IPS-18c (cell line): ENCODE data around the gene TMEM130.
"Not testable (repeated sequence)": the region's sequence is repeated elsewhere in the genome, so short reads cannot be mapped to it uniquely, and the experiment has no call there.

Source experiments
- H3K4me3 ChIP-seq: 2 replicates; pipeline ENCODE4 v1.7.0; 2013; ENCODE audit warnings: low read depth, mild to moderate bottlenecking, low read length, moderate library complexity; ENCODE audit not compliant: insufficient read depth
- H3K9me3 ChIP-seq: one replicate; pipeline ENCODE4 v1.6.1; 2013; ENCODE audit warnings: mild to moderate bottlenecking, low read length, moderate library complexity; ENCODE audit not compliant: control insufficient read depth, insufficient read depth

The TMEM130 gene

DNA sequence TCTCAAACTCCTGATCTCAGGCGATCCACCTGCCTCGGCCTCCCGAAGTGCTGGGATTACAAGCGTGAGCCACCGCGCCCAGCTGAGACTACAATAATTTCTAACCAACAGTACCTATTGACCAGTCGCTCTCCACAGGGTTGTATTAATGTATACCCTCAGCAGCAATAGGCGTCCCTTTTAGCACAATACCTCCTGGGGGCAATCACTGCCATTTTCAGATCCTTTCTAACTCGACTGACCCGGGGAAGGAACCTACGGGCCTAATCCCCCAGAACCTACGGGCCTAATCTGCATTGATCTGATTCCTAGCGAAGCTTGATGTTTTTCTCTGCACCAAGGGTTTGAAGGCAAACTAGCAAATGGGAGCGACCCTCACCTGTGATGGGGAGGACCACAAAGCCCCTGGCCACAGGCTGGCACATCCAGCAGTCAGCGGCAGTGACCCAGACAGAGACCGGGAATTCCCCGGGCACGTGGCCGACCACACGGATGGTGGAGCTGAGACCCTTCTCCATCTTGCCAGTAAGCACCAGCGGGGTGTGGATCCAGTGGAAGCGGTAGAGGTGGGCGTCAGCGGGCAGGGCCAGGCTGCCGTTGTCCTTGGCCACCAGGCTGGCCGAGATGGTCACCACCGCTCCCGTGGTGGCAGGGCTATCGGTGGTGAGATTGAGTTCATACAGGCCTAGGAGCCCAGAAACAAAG lies 6.9 kb downstream of the TMEM130 start:
- no peaks in the 10 kb centered on the region for H3K9me3 ChIP-seq

DNA sequence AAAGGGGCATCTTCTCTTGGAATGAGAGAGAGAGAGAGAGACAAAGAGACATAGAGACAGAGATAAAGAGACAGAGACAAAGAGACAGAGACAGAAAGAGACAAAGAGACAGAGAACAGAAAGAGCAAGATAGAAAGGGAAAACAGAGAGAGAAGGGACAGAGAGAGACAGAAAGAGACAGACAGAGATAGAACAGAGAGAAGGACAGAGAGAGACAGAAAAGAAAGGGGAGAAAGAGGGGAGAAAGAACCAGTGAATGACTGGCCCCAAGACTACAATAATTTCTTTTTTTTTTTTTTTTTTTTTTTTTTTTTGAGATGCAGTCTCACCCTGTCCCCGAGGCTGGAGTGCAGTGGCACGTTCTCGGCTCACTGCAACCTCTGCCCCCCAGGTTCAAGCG lies 7.6 kb downstream of the TMEM130 start:
- Histone ChIP-seq H3K9me3 (no peaks in the 10 kb centered on the region), H3K4me3 (no peak overlapping the region)

More for the DNA sequence above, 6.9 kb downstream of the TMEM130 start:
- no peak overlapping the region for H3K4me3 ChIP-seq

DNA sequence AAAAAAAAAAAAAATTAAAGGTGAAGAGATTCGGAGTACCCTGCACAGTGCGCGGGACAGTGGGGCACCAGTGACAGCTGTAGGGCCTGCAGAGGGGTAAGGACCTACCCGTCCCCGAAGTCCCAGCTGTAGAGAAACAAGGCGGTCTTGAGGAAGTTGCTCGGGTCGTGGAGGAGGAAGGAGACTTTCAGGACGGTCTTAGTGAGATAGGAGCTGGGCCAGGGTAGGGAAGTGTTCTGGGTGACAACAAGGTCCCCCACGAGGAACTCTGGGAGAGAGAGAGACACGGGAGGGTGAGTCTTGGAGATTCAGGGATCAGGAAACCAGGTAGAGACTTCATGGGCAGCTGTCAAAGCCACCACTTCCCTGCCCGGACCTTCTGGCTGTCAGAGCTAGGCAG lies 9.7 kb downstream of the TMEM130 start:
- Histone ChIP-seq H3K9me3 (no peaks in the 10 kb centered on the region), H3K4me3 (no peak overlapping the region)

DNA sequence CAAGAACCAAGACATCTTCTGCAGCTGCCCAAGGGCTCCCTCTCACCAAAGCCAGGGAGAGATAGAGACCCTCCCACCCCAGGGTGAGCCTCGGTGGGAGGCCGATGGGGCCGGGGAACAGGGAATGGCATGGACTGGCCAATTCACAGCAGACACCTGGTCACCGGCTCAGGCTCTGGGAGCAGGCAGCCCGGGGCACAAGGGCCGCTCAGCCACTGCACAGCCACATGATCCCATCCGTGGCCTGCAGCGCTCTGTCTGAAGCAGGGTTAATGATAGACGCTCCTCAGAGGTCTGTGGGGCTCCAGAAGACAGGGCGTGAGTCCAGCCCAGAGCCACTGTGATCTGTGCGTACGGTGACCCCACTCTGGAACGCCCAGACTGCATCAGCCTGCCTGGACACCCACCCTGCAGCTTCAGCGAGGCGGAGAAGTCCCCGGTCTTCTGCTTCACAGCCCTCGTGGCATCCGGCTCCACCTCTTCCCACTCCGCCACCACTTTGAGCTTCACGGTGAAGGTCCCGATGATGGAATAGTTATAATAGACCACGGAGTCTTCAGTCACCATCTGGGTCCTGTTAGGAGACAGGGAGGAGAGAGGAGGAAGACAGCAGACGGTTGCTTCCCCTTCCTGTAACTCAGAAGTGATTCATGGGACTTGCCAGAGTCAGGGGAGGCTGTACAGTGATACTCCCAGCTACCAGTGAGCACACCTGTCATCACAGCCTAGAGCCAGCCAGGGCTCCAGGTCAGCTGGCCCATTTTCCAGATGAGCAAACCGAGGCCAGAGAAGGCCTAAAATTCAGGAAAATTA lies 14.0 kb downstream of the TMEM130 start:
- Histone ChIP-seq H3K9me3 (no peaks in the 10 kb centered on the region), H3K4me3 (no peak overlapping the region)

DNA sequence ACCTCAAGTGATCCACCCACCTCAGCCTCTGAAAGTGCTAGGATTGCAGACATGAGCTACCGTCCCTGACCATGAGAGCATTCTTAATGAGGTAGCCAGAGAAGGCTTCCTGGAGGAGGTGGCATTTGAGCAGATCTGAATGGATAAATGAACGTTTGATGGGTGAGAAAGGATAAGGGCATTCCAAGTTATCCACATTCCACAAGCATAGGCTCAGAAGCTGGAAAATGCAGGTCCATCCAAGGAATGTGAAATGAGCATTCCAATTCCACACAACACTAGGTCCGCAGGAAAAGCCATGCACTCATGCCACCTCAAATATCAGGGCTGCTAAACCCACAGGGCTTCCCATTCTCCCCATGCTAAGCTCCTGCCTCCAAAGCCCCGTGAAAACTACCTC lies 17.0 kb downstream of the TMEM130 start:
- peaks cover 8% of the 10 kb centered on the region for H3K9me3 ChIP-seq
- H3K4me3 ChIP-seq, result no peak overlapping the region

DNA sequence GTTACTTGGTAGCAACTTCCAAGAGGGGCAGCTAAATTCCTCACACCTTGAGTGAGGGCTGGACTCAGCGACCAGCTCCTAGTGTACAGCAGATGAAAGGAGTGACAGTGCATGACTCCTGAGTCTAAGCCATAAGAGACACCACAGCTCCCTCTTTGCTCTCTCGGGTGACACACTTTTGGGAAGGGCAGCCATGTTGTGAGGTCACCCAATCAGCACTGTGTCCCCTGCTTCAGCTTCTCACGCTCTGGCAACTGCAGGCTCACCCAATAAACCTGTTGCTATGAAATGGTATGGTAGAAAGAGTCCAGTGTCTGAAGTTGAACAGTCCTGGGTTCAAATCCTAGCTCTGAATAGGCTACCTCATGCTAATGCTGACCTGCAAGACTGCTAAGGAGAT lies 20.9 kb downstream of the TMEM130 start:
- Histone ChIP-seq H3K9me3 (peaks cover 12% of the 10 kb centered on the region), H3K4me3 (no peak overlapping the region)

DNA sequence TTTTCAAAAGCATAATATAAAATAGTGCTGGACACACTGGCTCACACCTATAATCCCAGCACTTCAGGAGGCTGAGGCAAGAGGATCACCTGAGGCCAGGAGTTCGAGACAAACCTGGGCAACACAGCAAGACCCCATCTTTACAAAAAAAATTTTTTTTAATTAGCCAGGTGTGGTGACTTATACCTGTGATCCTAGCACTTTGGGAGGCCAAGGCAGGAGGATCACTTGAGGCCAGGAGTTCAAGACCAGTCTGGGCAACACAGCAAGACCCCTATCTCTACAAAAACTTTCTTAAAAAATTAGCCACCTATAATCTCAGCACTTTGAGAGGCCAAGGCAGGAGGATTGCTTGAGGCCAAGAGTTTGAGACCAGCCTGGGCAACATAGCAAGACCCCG lies 27.3 kb downstream of the TMEM130 start:
- not testable (repeated sequence) for H3K4me3 ChIP-seq, H3K9me3 ChIP-seq

DNA sequence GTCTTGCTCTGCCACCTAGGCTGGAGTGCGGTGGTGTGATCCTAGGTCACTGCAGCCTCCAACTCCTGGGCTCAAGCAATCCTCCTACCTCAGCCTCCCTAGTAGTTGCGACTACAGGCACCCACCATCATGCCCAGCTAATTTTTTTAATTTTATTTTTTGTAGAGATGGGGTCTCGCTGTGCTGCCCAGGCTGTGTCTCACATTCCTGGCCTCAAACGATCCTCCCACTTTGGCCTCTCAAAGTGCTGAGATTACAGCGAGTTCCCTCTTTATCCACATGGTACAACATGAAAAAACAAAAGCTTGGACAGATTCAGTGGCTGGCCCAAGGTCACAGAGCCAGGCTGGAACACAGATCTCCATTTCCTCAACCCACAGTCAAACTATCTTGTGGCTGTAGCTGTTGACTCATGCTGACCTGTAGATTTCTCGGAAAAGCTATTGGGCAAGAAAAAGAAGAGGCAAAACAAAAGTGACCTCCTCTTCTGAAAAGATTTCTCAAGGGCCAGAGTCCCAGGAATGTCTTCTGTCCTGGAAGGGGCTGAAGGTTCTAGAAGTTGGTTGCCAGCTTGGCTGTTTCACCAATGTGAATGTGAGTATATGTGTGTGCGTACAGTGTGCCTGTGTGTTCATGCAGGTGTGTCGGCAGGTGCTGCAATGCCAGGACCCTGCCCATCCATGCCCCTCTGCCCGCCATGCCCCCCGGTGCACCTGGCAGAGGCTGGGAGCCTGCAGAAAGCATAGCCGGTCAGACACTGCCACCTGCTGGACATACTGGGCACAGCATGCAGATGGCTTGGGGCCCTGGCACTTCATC lies 28.4 kb downstream of the TMEM130 start:
- Histone ChIP-seq H3K9me3 (no peaks in the 10 kb centered on the region), H3K4me3 (no peak overlapping the region)

DNA sequence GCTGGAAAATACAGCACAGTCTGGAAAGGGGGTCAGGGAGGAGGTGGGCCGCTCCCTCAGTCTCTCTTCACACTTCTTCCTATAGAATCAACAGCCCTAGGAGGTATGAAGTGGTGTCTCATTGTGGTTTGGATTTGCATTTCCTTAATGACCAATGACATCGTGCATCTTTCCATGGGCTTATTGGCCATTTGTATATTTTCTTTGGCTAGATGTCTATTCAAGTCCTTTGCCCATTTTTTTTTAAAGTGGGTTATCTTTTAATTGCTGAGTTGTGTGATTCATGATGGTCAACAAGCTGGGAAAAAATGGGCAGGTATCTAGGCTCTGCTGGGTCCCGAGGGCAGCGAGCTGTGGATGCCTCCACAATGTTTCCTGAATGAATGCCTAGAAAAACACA lies 29.1 kb downstream of the TMEM130 start:
- no peaks in the 10 kb centered on the region for H3K9me3 ChIP-seq
- no peak overlapping the region for H3K4me3 ChIP-seq

DNA sequence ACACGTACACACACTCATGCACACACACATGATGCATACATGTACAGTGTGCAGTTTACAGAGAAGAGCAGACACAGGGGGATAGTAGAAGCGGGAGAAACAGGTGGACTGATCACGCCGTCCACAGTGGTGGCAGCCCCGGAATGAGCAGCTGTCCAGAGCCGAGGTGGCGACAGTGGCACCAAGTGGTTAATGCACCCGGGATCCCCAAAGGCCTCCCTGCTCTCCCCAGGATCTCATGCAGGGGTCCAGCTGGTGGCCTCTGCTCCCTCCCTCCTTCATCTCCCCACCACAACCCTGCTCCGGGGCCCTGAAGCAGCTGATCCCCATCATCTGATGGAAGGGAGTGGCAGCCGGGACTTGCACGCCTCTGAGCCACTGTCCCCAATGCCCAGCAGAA lies 29.7 kb downstream of the TMEM130 start:
- Histone ChIP-seq H3K9me3 (no peaks in the 10 kb centered on the region), H3K4me3 (no peak overlapping the region)

DNA sequence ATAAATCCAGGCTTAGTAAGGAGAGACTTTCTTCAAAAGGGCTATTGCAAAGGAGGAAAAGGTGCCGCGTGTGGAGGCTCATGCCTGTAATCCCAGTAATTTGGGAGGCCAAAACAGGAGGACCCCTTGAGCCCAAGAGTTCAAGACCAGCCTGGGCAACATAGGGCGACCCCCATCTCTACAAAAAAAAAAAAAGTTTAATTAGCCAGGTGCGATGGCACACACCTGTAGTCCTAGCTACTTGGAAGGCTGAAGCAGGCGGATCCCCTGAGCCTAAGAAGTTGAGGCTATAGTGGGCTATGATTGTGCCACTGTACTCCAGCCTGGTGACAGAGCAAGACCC lies 32.2 kb downstream of the TMEM130 start:
- H3K9me3 ChIP-seq, result no peaks in the 10 kb centered on the region
- no peak overlapping the region for H3K4me3 ChIP-seq

DNA sequence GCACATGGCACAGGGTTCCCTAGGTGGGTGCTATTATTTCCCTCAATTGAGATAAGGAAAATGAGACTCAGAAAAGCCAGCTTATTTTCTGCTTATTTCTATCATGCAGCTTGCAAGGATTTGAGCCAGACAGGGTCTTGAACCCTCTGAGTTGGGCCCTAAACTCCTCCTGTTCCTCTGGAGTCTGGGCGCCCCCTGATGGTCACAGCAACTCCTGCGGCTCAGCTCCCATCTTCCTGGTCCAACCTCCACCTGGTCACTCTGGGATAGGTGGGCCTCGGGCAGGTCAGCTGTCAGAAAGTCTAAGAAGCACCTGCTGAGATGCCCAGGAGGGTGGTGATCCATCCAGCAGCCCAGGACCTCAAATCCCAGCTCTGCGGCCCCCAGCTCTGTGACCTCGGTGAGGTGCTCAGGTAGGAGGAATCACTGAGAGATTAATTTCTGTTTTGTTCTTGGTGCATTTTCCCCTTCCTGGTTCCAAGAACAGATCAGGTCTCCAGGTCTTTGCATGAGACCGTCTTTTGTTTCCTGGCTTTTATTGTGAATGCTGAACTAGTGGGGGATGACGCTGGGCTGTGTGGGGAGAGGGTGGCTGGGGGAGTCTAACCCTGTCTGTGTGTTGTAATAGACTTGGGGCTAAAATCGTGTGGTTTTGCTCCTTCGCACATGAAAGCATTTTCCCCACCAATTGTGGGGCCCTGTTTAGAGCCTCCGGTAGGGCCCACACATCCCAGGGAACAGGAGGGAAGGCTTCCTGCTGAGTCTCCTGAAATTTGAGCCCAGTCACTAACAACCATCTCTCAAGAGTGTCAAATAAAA lies 32.8 kb downstream of the TMEM130 start:
- no peak overlapping the region for H3K4me3 ChIP-seq

DNA sequence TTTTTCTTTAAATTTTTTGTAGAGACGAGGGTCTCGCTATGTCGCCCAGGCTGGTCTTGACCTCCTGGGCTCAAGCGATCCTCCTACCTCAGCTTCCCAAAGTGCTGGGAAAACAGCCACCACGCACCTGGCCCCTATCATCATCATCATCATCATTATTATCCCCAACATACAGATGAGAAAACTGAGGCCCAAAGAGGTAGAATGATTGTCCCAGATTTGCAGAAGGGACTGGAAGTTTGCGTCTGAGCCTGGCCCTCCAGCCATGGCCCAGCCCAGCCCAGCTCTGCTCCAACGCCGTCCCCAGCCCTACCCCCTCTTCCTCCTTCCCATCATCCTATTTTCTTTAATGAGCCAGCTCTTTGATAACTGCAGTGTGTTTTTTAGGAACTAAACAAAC lies 34.9 kb downstream of the TMEM130 start:
- no peak overlapping the region for H3K4me3 ChIP-seq
- peaks cover under 1% of the 10 kb centered on the region for H3K9me3 ChIP-seq

More for the DNA sequence above, 32.8 kb downstream of the TMEM130 start:
- H3K9me3 ChIP-seq, result no peaks in the 10 kb centered on the region

DNA sequence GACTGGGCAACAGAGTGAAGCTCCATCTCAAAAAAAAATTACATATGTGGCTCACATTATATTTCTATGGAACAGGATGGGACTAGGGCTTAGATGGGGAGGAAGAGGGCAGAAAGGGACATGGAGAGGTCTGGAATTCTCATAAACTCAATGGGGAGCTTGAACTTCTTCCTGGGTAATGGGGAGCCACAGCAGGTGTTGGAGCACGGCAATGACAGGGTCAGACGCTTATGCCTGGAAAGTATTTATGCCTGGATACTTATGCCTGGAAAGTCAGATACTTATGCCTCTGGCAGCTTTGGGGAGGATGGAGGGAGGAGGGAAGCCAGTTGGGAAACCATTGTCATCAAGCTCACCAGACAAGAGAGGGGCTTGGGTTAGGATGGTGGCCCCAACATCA lies 36.8 kb downstream of the TMEM130 start:
- Histone ChIP-seq H3K4me3 (no peak overlapping the region), H3K9me3 (peaks cover 2% of the 10 kb centered on the region)

DNA sequence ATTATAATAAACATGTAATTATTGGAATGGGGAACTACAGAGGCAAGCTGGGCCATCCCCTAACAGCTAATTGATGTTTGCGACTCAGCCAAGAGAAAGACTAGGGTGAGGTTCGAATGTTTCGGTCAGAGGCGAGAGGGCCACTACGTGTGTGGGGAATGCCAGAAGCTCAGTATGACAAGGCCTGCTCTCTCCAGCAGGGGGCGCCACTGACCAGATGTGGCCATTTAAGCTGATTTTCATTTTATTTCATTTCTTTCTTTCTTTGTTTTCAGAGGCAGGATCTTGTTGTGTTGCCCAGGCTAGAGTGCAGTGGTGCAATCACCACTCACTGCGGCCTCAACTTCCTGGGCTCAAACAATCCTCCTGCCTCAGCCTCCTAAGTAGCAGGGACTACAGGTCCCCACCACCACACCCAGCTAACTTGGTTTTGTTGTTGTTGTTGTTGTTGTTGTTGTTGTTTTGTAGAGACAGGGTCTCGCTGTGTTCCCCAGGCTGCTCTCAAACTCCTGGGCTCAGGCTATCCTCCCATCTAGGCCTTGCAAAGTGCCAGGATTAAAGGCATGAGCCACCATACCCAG lies 38.1 kb downstream of the TMEM130 start:
- Histone ChIP-seq H3K9me3 (peaks cover 2% of the 10 kb centered on the region), H3K4me3 (no peak overlapping the region)

DNA sequence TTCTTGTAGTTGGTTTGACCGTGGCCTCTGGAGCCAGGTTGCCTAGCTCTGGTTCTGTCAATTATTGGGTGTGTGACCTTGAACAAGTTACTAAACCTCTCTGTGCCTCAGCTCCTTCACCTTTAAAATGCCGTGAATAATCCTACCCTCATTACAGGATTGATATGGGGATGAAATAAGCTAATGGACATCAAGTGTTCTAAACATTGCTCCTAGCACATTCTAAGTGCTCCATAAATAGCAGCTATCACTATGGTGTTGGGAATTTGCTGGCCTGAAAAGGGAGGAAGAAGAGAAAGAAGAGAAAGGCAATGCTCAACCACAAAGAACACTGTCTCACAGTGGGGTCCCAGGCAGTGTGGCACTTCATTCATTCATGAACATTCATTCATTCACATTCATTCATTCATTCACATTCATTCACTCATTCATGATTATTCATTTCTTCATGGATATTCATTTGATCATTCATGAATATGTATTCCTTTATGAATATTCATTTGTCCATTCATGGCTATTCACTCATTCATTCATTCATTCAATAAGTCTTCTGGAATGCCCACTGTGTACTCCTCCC lies 38.8 kb downstream of the TMEM130 start:
- H3K4me3 ChIP-seq, result no peak overlapping the region
- H3K9me3 ChIP-seq, result peaks cover 2% of the 10 kb centered on the region
